Skeletal muscle tissue (tissue), 4 donors: ENCODE measurements around the gene HCRTR1. TPM values are rescaled to one million over a fixed set of nuclear protein-coding genes. Genes with fewer than 3 reads are reported as not detected.

Experiments used
- H3K27ac ChIP-seq: one replicate; pipeline ENCODE4 v1.7.0; 2013; ENCODE audit warnings: mild to moderate bottlenecking, low read depth, low read length, inconsistent platforms
- H3K27me3 ChIP-seq, 3 donors: one replicate each; pipeline ENCODE4 v1.7.0; 2013; ENCODE audit warnings: low read length in 3 of 3; ENCODE audit not compliant: control insufficient read depth in 3 of 3, insufficient read depth in 3 of 3
- H3K36me3 ChIP-seq, 3 donors: one replicate each; pipeline ENCODE4 v1.7.0; 2013; ENCODE audit warnings: low read length in 3 of 3; ENCODE audit not compliant: control insufficient read depth in 3 of 3, insufficient read depth in 3 of 3
- H3K4me1 ChIP-seq, 3 donors: one replicate each; pipeline ENCODE4 v1.7.0; 2013; ENCODE audit warnings: low read length in 3 of 3, mild to moderate bottlenecking in 3 of 3; ENCODE audit not compliant: control insufficient read depth in 3 of 3, insufficient read depth in 3 of 3
- H3K4me3 ChIP-seq, 3 donors: one replicate each; pipeline ENCODE4 v1.7.0; 2013; ENCODE audit warnings: low read length in 3 of 3
- H3K9ac ChIP-seq, 3 donors: one replicate each; pipeline ENCODE4 v1.7.0; 2013; ENCODE audit warnings: low read length in 3 of 3, mild to moderate bottlenecking in 3 of 3, moderate library complexity in 2 of 3, low read depth in 1 of 3
- H3K9me3 ChIP-seq, 3 donors: one replicate each; pipeline ENCODE4 v1.7.0; 2013; ENCODE audit warnings: low read length in 3 of 3; ENCODE audit not compliant: control insufficient read depth in 3 of 3
- total RNA-seq: library from RNA; depleted of rRNA; stranded (reverse); fragments of >200 nt; gene quantifications from one replicate; pipeline ENCODE4 v1.2.3, GENCODE V29; 2014
- donor health status: Osteomylitis.

Gene HCRTR1
- total RNA-seq, 1 donor from 2014 or later: not detected

GRCh38 chr1:31639543-31639942 is 22.1 kb downstream of the HCRTR1 start:
- Histone ChIP-seq H3K27me3 (no peaks in the 10 kb centered on the region), H3K36me3 (peaks cover 0 to 10% (median 3%) of the 10 kb centered on the region in 3 donors), H3K4me1 (peaks cover 56 to 80% (median 79%) of the 10 kb centered on the region in 3 donors), H3K4me3 (no peak overlapping the region), H3K9me3 (no peaks in the 10 kb centered on the region), H3K27ac (no peak overlapping the region), H3K9ac (no peak overlapping the region)

- Histone ChIP-seq H3K4me3 (no peak overlapping the region), H3K27me3 (no peaks in the 10 kb centered on the region), H3K36me3 (peaks cover 0 to 4% (median 4%) of the 10 kb centered on the region in 3 donors), H3K9me3 (no peaks in the 10 kb centered on the region), H3K4me1 (peaks cover 56 to 77% (median 76%) of the 10 kb centered on the region in 3 donors), H3K9ac (no peak overlapping the region), H3K27ac (no peak overlapping the region)
Observed at GRCh38 chr1:31640179-31640578, 22.7 kb downstream of the HCRTR1 start.

GRCh38 chr1:31640964-31641363 is 23.5 kb downstream of the HCRTR1 start:
- H3K4me1 ChIP-seq: peaks cover 63 to 77% (median 76%) of the 10 kb centered on the region in 3 donors
- H3K36me3 ChIP-seq: peaks cover 0 to 4% (median 3%) of the 10 kb centered on the region in 3 donors
- peak overlapping the region in 1 of 3 donors; percentile 15 for H3K4me3 ChIP-seq
- H3K27ac ChIP-seq: peak overlapping the region; percentile 18
- H3K9ac ChIP-seq: no peak overlapping the region
- no peaks in the 10 kb centered on the region for H3K9me3 ChIP-seq
- no peaks in the 10 kb centered on the region for H3K27me3 ChIP-seq

GRCh38 chr1:31642366-31642765 is 24.9 kb downstream of the HCRTR1 start:
- no peak overlapping the region for H3K27ac ChIP-seq
- H3K27me3 ChIP-seq: no peaks in the 10 kb centered on the region
- H3K36me3 ChIP-seq: peaks cover 0 to 4% (median 3%) of the 10 kb centered on the region in 3 donors
- H3K4me1 ChIP-seq: peaks cover 57 to 69% (median 64%) of the 10 kb centered on the region in 3 donors
- H3K9ac ChIP-seq: no peak overlapping the region
- no peaks in the 10 kb centered on the region for H3K9me3 ChIP-seq
- H3K4me3 ChIP-seq: no peak overlapping the region

- Histone ChIP-seq H3K9ac (no peak overlapping the region), H3K4me1 (peaks cover 55 to 66% (median 60%) of the 10 kb centered on the region in 3 donors)
Observed at GRCh38 chr1:31642897-31643296, 25.4 kb downstream of the HCRTR1 start.

DNA sequence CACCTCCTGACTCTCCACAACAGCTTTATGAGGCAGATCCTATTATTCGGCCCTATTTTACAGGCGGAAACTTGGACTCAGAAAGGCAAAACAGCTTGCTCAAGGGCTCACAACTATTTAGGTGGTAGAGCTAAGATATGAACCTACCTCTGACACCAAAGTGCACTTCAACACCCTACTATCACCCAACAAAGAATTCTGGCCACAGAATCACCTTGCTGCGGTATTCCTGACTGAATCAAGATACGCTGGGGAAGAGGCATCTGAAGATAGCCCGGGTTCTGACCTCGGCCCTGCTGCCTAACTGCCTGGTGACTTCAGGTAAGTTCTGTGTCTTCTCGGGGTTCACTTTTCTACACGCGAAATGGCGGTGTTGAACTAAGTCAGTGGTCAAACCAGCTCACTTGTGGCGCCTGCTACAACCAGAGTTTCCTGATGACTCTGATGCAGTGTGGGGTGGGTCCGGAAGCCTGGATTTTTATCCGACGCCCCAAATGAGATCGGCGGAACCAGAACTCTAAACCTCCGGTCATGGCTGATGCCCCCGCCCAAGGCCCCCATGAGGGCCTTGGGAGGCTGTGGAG is 26.6 kb downstream of the HCRTR1 start:
- Histone ChIP-seq H3K9ac (peak overlapping the region; percentile 98 to 99 (median 98)), H3K4me1 (peaks cover 48 to 54% (median 48%) of the 10 kb centered on the region in 3 donors), H3K36me3 (peaks cover 0 to 4% (median 3%) of the 10 kb centered on the region in 3 donors), H3K27ac (peak overlapping the region; percentile 99), H3K27me3 (no peaks in the 10 kb centered on the region), H3K4me3 (peak overlapping the region; percentile 77 to 99 (median 97)), H3K9me3 (no peaks in the 10 kb centered on the region)

More at GRCh38 chr1:31642897-31643296, 25.4 kb downstream of the HCRTR1 start:
- Histone ChIP-seq H3K27ac (no peak overlapping the region), H3K36me3 (peaks cover 0 to 4% (median 3%) of the 10 kb centered on the region in 3 donors), H3K9me3 (no peaks in the 10 kb centered on the region), H3K4me3 (no peak overlapping the region), H3K27me3 (no peaks in the 10 kb centered on the region)

- H3K4me3 ChIP-seq: peak within 1 kb of the TSS; percentile 77 to 99 (median 97)
- peak within 1 kb of the TSS; percentile 99 for H3K27ac ChIP-seq
- no peaks in the 10 kb centered on the region for H3K9me3 ChIP-seq
- peaks cover 0 to 4% (median 3%) of the 10 kb centered on the region in 3 donors for H3K36me3 ChIP-seq
- no peaks in the 10 kb centered on the region for H3K27me3 ChIP-seq
- H3K4me1 ChIP-seq: peaks cover 42 to 48% (median 43%) of the 10 kb centered on the region in 3 donors
- peak within 1 kb of the TSS; percentile 98 to 99 (median 98) for H3K9ac ChIP-seq
Observed at GRCh38 chr1:31644560-31645273, 27.2 kb downstream of the HCRTR1 start, which contains the start of gene PEF1. Gene PEF1, minus strand, starts transcription at chr1:31644876. Its CDS starts 12 bp downstream, at chr1:31644864.

- H3K4me3 ChIP-seq: peak overlapping the region; percentile 77 to 99 (median 97)
- H3K9me3 ChIP-seq: no peaks in the 10 kb centered on the region
- peaks cover 40 to 43% (median 41%) of the 10 kb centered on the region in 3 donors for H3K4me1 ChIP-seq
- peaks cover 0 to 4% (median 3%) of the 10 kb centered on the region in 3 donors for H3K36me3 ChIP-seq
- H3K9ac ChIP-seq: peak overlapping the region; percentile 98 to 99 (median 98)
- H3K27ac ChIP-seq: peak overlapping the region; percentile 99
- H3K27me3 ChIP-seq: no peaks in the 10 kb centered on the region
Observed at GRCh38 chr1:31645274-31645568, 27.7 kb downstream of the HCRTR1 start.

GRCh38 chr1:31646259-31646960 is 28.9 kb downstream of the HCRTR1 start:
- H3K9ac ChIP-seq: no peak overlapping the region
- H3K4me1 ChIP-seq: peaks cover 29 to 41% (median 36%) of the 10 kb centered on the region in 3 donors
- H3K36me3 ChIP-seq: peaks cover 0 to 4% (median 3%) of the 10 kb centered on the region in 3 donors
- H3K9me3 ChIP-seq: no peaks in the 10 kb centered on the region
- peak overlapping the region in 1 of 3 donors; percentile 77 for H3K4me3 ChIP-seq
- no peak overlapping the region for H3K27ac ChIP-seq
- no peaks in the 10 kb centered on the region for H3K27me3 ChIP-seq
